GM23248 (cell line): ENCODE measurements around the gene SPIB. TPM values are rescaled to one million over a fixed set of nuclear protein-coding genes. Genes with fewer than 3 reads are reported as not detected.
A peak's percentile ranks its signal among the peaks of the same experiment; 100 is the strongest.

Experiments
- DNase-seq: peaks from one replicate; pipeline ENCODE4 v3.0.0-alpha.2; 2015
- H2AFZ ChIP-seq: fragments of 200-600 bp; sonication (generic); 2 replicates; pipeline ENCODE4 v1.6.1; 2016; ENCODE audit warnings: antibody characterized with exemption
- H3F3A ChIP-seq: fragments of 200-600 bp; sonication (generic); 2 replicates; pipeline ENCODE4 v1.6.1; 2016; ENCODE audit warnings: mild to moderate bottlenecking, antibody characterized with exemption, mixed run types; ENCODE audit not compliant: insufficient read depth
- H3K27ac ChIP-seq: fragments of 200-600 bp; sonication (generic); 2 replicates; pipeline ENCODE4 v1.5.1; 2016; ENCODE audit warnings: mild to moderate bottlenecking
- H3K27me3 ChIP-seq: fragments of 200-600 bp; sonication (generic); replicated peaks from 2 replicates; pipeline ENCODE4 v1.6.1; 2016; ENCODE audit warnings: mild to moderate bottlenecking; ENCODE audit not compliant: insufficient read depth
- H3K36me3 ChIP-seq: fragments of 200-600 bp; sonication (generic); 2 replicates; pipeline ENCODE4 v1.6.1; 2016; ENCODE audit warnings: low read depth, mild to moderate bottlenecking
- H3K4me1 ChIP-seq: fragments of 200-600 bp; sonication (generic); 2 replicates; pipeline ENCODE4 v1.6.1; 2016; ENCODE audit warnings: mild to moderate bottlenecking; ENCODE audit not compliant: insufficient read depth
- H3K4me2 ChIP-seq: fragments of 200-600 bp; sonication (generic); one replicate; pipeline ENCODE4 v1.6.1; 2016; ENCODE audit warnings: mild to moderate bottlenecking; ENCODE audit not compliant: unreplicated experiment
- H3K4me3 ChIP-seq: fragments of 200-600 bp; sonication (generic); 2 replicates; pipeline ENCODE4 v1.5.1; 2016; ENCODE audit warnings: mild to moderate bottlenecking
- H3K79me2 ChIP-seq: fragments of 200-600 bp; sonication (generic); 2 replicates; pipeline ENCODE4 v1.6.1; 2016; ENCODE audit warnings: mild to moderate bottlenecking; ENCODE audit not compliant: insufficient read depth
- H3K9ac ChIP-seq: fragments of 200-600 bp; sonication (generic); 2 replicates; pipeline ENCODE4 v1.6.1; 2016; ENCODE audit warnings: mild to moderate bottlenecking
- H3K9me2 ChIP-seq: fragments of 200-600 bp; sonication (generic); 2 replicates; pipeline ENCODE4 v1.6.1; 2016; ENCODE audit warnings: mixed run types, mild to moderate bottlenecking, moderate library complexity; ENCODE audit not compliant: insufficient read depth
- H3K9me3 ChIP-seq: fragments of 200-600 bp; sonication (generic); one replicate; pipeline ENCODE4 v1.6.1; 2017; ENCODE audit warnings: low read depth
- H4K20me1 ChIP-seq: fragments of 200-600 bp; sonication (generic); 2 replicates; pipeline ENCODE4 v1.6.0; 2016; ENCODE audit not compliant: insufficient read depth
- EZH2 ChIP-seq: fragments of 200-600 bp; sonication (generic); IDR thresholded peaks from 2 replicates; pipeline ENCODE4 v1.6.1; 2018; ENCODE audit warnings: antibody characterized with exemption, mild to moderate bottlenecking; ENCODE audit not compliant: insufficient read depth, poor library complexity, severe bottlenecking
- EZH2phosphoT487 ChIP-seq: fragments of 200-600 bp; sonication (generic); IDR thresholded peaks from 2 replicates; pipeline ENCODE4 v1.6.1; 2018; ENCODE audit warnings: antibody characterized with exemption, moderate library complexity, mild to moderate bottlenecking, low read depth; ENCODE audit not compliant: insufficient read depth
- WGBS, 2 experiments: methylation state at CpG; one replicate each; pipeline ENCODE4 v1.1.6; 2015 to 2017; ENCODE audit warnings: low lambda C conversion rate in 2 of 2, low coverage in 1 of 2; ENCODE audit errors: missing lambda C conversion rate in 2 of 2; 5-methylcytosine and 5-hydroxymethylcytosine counted together
- in situ Hi-C: fragments of 300-500 bp; cut with MboI; formaldehyde crosslinking; loops from 2 replicates; pipeline ENCODE4 v1.15.0; 2020
- polyA plus RNA-seq: library from polyadenylated mRNA; unstranded; fragments of >200 nt; fragmentation: Nextera tagmentation; extraction: Ambion mirVana; gene quantifications from 2 replicates; pipeline ENCODE4 v1.2.1, GENCODE V29; 2016
- total RNA-seq: library from RNA; depleted of rRNA; stranded (reverse); fragments of >200 nt; shearing (Covaris generic); gene quantifications from 2 replicates; pipeline ENCODE4 v1.2.3, GENCODE V29; 2014

Gene SPIB
- total and polyA plus RNA-seq, 2 experiments from 2014 or later, result not detected

- TF ChIP-seq EZH2phosphoT487, result no peak
- peak; percentile 78 for TF ChIP-seq EZH2
- no peak within 1 kb of the TSS for H3K27ac ChIP-seq
- no peaks in the 10 kb centered on the region for H3K36me3 ChIP-seq
- peaks cover 41% of the 10 kb centered on the region for H3K27me3 ChIP-seq
- no peaks in the 10 kb centered on the region for H3K4me1 ChIP-seq
- 3% methylated on average over 29 to 30 of the region's 40 CpGs for WGBS, 2 experiments
- peak within 1 kb of the TSS; percentile 88 for H2AFZ ChIP-seq
- peak; percentile 16 for DNase-seq
- no peaks in the 10 kb centered on the region for H3K79me2 ChIP-seq
- H3F3A ChIP-seq, result no peaks in the 10 kb centered on the region
- H3K4me2 ChIP-seq, result peak within 1 kb of the TSS; percentile 91
- H4K20me1 ChIP-seq, result no peaks in the 10 kb centered on the region
- H3K9me3 ChIP-seq, result no peaks in the 10 kb centered on the region
- peak within 1 kb of the TSS; percentile 70 for H3K4me3 ChIP-seq
- H3K9ac ChIP-seq, result no peak within 1 kb of the TSS
- H3K9me2 ChIP-seq, result no peaks in the 10 kb centered on the region
- in situ Hi-C loops, result no loop called here
These were observed 13.7 kb downstream of the SPIB start, which contains the start of gene MYBPC2 for GRCh38 chr19:50432221-50433028. MYBPC2 (plus strand) TSS chr19:50432892; CDS start chr19:50432954, 62 bp downstream.

DNA sequence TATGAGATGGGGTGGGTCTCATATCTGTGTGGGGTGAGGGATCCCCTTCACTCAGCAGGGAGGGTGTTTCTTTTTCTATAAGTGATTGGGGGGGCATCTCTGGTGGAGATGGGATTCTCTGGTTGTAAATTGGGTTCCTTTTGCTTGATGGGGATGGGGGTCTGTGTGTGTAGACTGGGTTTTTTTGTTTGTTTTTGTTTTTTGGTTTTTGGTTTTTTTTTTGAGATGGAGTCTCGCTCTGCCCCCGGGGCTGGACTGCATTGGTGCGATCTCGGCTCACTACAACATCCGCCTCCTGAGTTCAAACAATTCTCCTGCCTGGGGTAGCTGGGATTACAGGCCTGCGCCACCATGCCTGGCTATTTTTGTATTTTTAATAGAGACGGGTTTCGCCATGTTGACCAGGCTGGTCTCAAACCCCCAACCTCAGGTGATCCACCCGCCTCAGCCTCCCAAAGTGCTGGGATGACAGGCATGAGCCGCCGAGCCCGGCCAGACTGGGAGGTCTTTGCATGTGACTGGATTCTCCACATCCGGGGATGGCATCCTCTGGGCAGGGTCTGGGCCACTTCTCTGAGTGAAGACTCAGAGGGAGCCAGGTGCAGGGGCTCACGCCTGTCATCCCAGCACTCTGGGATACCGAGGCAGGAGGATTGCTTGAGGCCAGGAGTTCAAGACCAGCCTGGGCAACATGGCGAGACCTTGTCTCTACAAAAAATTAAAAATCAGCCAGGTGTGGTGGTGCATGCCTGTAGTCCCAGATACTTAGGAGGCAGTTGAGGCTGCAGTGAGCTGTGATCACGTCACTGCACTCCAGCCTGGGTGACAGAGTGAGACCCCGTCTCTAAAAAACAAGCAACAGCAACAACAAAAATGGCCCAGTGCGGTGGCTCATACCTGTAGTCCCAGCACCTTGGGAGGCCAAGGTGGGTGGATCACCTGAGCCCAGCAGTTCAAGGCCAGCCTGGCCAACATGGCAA is 14.8 kb downstream of the SPIB start:
- no peak overlapping the region for H3K9ac ChIP-seq
- H4K20me1 ChIP-seq, result no peaks in the 10 kb centered on the region
- WGBS, 2 experiments, result 62% methylated on average over 19 of the region's 19 CpGs
- no peaks in the 10 kb centered on the region for H3K36me3 ChIP-seq
- DNase-seq, result no peak
- no peaks in the 10 kb centered on the region for H3K79me2 ChIP-seq
- no peak overlapping the region for H3K27ac ChIP-seq
- H3K4me1 ChIP-seq, result no peaks in the 10 kb centered on the region
- no peak overlapping the region for H3K4me3 ChIP-seq
- H3K27me3 ChIP-seq, result peaks cover 39% of the 10 kb centered on the region
- in situ Hi-C loops, result no loop called here
- H3K9me2 ChIP-seq, result no peaks in the 10 kb centered on the region
- H3K9me3 ChIP-seq, result no peaks in the 10 kb centered on the region
- TF ChIP-seq EZH2 (no peak), EZH2phosphoT487 (no peak)
- H3F3A ChIP-seq, result no peaks in the 10 kb centered on the region
- no peak overlapping the region for H3K4me2 ChIP-seq
- H2AFZ ChIP-seq, result no peak overlapping the region

- no peaks in the 10 kb centered on the region for H4K20me1 ChIP-seq
- no peak overlapping the region for H3K9ac ChIP-seq
- H3K27ac ChIP-seq, result no peak overlapping the region
- 6 to 8% methylated on average over 12 of the region's 12 CpGs for WGBS, 2 experiments
- DNase-seq, result no peak
- in situ Hi-C loops, result no loop called here
- H3K9me2 ChIP-seq, result no peaks in the 10 kb centered on the region
- H3K79me2 ChIP-seq, result no peaks in the 10 kb centered on the region
- no peaks in the 10 kb centered on the region for H3K4me1 ChIP-seq
- no peak overlapping the region for H2AFZ ChIP-seq
- no peaks in the 10 kb centered on the region for H3K9me3 ChIP-seq
- no peak overlapping the region for H3K4me2 ChIP-seq
- no peak overlapping the region for H3K4me3 ChIP-seq
- TF ChIP-seq EZH2phosphoT487, result no peak
- TF ChIP-seq EZH2, result no peak
- peaks cover 39% of the 10 kb centered on the region for H3K27me3 ChIP-seq
- no peaks in the 10 kb centered on the region for H3F3A ChIP-seq
- H3K36me3 ChIP-seq, result no peaks in the 10 kb centered on the region
These were observed 15.8 kb downstream of the SPIB start for GRCh38 chr19:50434525-50434924.

- H3K79me2 ChIP-seq, result no peaks in the 10 kb centered on the region
These were observed 16.5 kb downstream of the SPIB start for GRCh38 chr19:50435221-50435620.

More at GRCh38 chr19:50435221-50435620, 16.5 kb downstream of the SPIB start:
- Histone ChIP-seq H3K27me3 (peaks cover 34% of the 10 kb centered on the region), H3K9me2 (no peaks in the 10 kb centered on the region), H4K20me1 (no peaks in the 10 kb centered on the region), H3K4me1 (no peaks in the 10 kb centered on the region), H3K36me3 (no peaks in the 10 kb centered on the region), H3K27ac (no peak overlapping the region), H3K9me3 (no peaks in the 10 kb centered on the region), H2AFZ (no peak overlapping the region), H3K4me2 (no peak overlapping the region), H3K4me3 (no peak overlapping the region), H3K9ac (no peak overlapping the region), H3F3A (no peaks in the 10 kb centered on the region)
- WGBS, 2 experiments, result 59 to 68% methylated on average over 16 to 17 of the region's 17 CpGs
- TF ChIP-seq EZH2phosphoT487 (no peak), EZH2 (no peak)
- no peak for DNase-seq
- in situ Hi-C loops, result no loop called here
